H9 (cell line): ENCODE measurements around the gene SSUH2. TPM values are rescaled to one million over a fixed set of nuclear protein-coding genes. Genes with fewer than 3 reads are reported as not detected.

Experiments used
- DNase-seq: peaks from one replicate; pipeline ENCODE4 v3.0.0-alpha.2; 2017
- H2AFZ ChIP-seq: one replicate; pipeline ENCODE4 v1.6.1; 2013; ENCODE audit warnings: mild to moderate bottlenecking, low read length, control low read depth, moderate library complexity
- H2AK5ac ChIP-seq: 2 replicates; pipeline ENCODE4 v1.6.1; 2013; ENCODE audit warnings: low read length, control low read depth, mixed read lengths; ENCODE audit not compliant: insufficient read length
- H2BK120ac ChIP-seq: one replicate; pipeline ENCODE4 v1.6.1; 2013; ENCODE audit warnings: low read depth, mild to moderate bottlenecking, low read length, control low read depth, inconsistent platforms; ENCODE audit not compliant: poor library complexity, severe bottlenecking
- H2BK12ac ChIP-seq: 2 replicates; pipeline ENCODE4 v1.6.1; 2013; ENCODE audit warnings: low read length, control low read depth, mixed read lengths, low read depth; ENCODE audit not compliant: insufficient read length
- H2BK15ac ChIP-seq: 2 replicates; pipeline ENCODE4 v1.6.1; 2013; ENCODE audit warnings: low read depth, low read length, control low read depth
- H2BK20ac ChIP-seq: one replicate; pipeline ENCODE4 v1.6.1; 2013; ENCODE audit warnings: low read depth, mild to moderate bottlenecking, low read length, control low read depth, inconsistent platforms; ENCODE audit not compliant: poor library complexity, severe bottlenecking
- H2BK5ac ChIP-seq: 2 replicates; pipeline ENCODE4 v1.6.1; 2013; ENCODE audit warnings: low read length, control low read depth, mixed read lengths; ENCODE audit not compliant: insufficient read length
- H3K14ac ChIP-seq: 2 replicates; pipeline ENCODE4 v1.6.1; 2013; ENCODE audit warnings: low read length, control low read depth; ENCODE audit not compliant: insufficient read depth
- H3K18ac ChIP-seq: 2 replicates; pipeline ENCODE4 v1.6.1; 2013; ENCODE audit warnings: low read depth, mild to moderate bottlenecking, mixed read lengths, low read length, control low read depth; ENCODE audit not compliant: insufficient read length
- H3K23ac ChIP-seq: 2 replicates; pipeline ENCODE4 v1.6.1; 2013; ENCODE audit warnings: low read length, control low read depth, mixed read lengths, low read depth; ENCODE audit not compliant: insufficient read length
- H3K23me2 ChIP-seq: 2 replicates; pipeline ENCODE4 v1.6.1; 2013; ENCODE audit warnings: low read depth, mild to moderate bottlenecking, mixed read lengths, low read length, control low read depth; ENCODE audit not compliant: insufficient read length, poor library complexity, severe bottlenecking
- H3K27ac ChIP-seq: 2 replicates; pipeline ENCODE4 v1.5.1; 2013; ENCODE audit warnings: low read length, control low read depth, mixed read lengths, low read depth; ENCODE audit not compliant: insufficient read length
- H3K27me3 ChIP-seq: 2 replicates; pipeline ENCODE4 v1.6.1; 2013; ENCODE audit warnings: low read length, control low read depth, inconsistent platforms; ENCODE audit not compliant: insufficient read depth
- H3K4ac ChIP-seq: 2 replicates; pipeline ENCODE4 v1.6.1; 2013; ENCODE audit warnings: low read depth, mild to moderate bottlenecking, control low read depth, inconsistent platforms, low read length, moderate library complexity
- H3K4me1 ChIP-seq: 2 replicates; pipeline ENCODE4 v1.6.1; 2013; ENCODE audit warnings: low read length, control low read depth, inconsistent platforms; ENCODE audit not compliant: insufficient read depth
- H3K4me2 ChIP-seq: 2 replicates; pipeline ENCODE4 v1.6.1; 2013; ENCODE audit warnings: low read length, control low read depth, mixed read lengths; ENCODE audit not compliant: insufficient read length, insufficient read depth
- H3K56ac ChIP-seq: 2 replicates; pipeline ENCODE4 v1.6.1; 2013; ENCODE audit warnings: low read depth, mild to moderate bottlenecking, mixed read lengths, low read length, control low read depth; ENCODE audit not compliant: insufficient read length
- H3K79me1 ChIP-seq: 2 replicates; pipeline ENCODE4 v1.6.1; 2013; ENCODE audit warnings: low read depth, mild to moderate bottlenecking, moderate library complexity, low read length, control low read depth, inconsistent platforms; ENCODE audit not compliant: insufficient read depth, poor library complexity, severe bottlenecking
- H3K79me2 ChIP-seq: 2 replicates; pipeline ENCODE4 v1.6.1; 2013; ENCODE audit warnings: low read length, control low read depth, inconsistent platforms; ENCODE audit not compliant: insufficient read depth
- H3K9ac ChIP-seq: 2 replicates; pipeline ENCODE4 v1.6.1; 2013; ENCODE audit warnings: low read length, control low read depth, mixed read lengths; ENCODE audit not compliant: insufficient read length; ENCODE audit errors: extremely low read depth
- H3K9me3 ChIP-seq: one replicate; pipeline ENCODE4 v1.6.1; 2013; ENCODE audit warnings: low read depth, low read length, inconsistent platforms; ENCODE audit not compliant: control insufficient read depth
- H3T11ph ChIP-seq: one replicate; pipeline ENCODE4 v1.6.1; 2013; ENCODE audit warnings: mild to moderate bottlenecking, low read length, control low read depth, inconsistent platforms
- H4K20me1 ChIP-seq: one replicate; pipeline ENCODE4 v1.6.1; 2013; ENCODE audit not compliant: control insufficient read depth, insufficient read length, insufficient read depth
- H4K5ac ChIP-seq: 2 replicates; pipeline ENCODE4 v1.6.1; 2013; ENCODE audit warnings: low read depth, mild to moderate bottlenecking, mixed read lengths, low read length, control low read depth; ENCODE audit not compliant: insufficient read length
- H4K8ac ChIP-seq: replicated peaks from 2 replicates; pipeline ENCODE4 v1.6.1; 2013; ENCODE audit warnings: low read length, control low read depth, mixed read lengths, low read depth; ENCODE audit not compliant: insufficient read length
- H4K91ac ChIP-seq: 2 replicates; pipeline ENCODE4 v1.6.1; 2013; ENCODE audit warnings: low read depth, mild to moderate bottlenecking, moderate library complexity, mixed read lengths, low read length, control low read depth; ENCODE audit not compliant: insufficient read length
- H3K27ac Mint-ChIP-seq, 3 experiments: 2 replicates in 2 of 3; 3 replicates in 1 of 3; pipeline ENCODE4 v1.8.0; 2020 to 2021; ENCODE audit warnings: mixed read lengths in 3 of 3, mild to moderate bottlenecking in 1 of 3, moderate library complexity in 1 of 3
- H3K27me3 Mint-ChIP-seq: 2 replicates; pipeline ENCODE4 v1.8.0; 2021; ENCODE audit warnings: low read depth, mild to moderate bottlenecking, moderate library complexity, mixed read lengths
- H3K36me3 Mint-ChIP-seq, 3 experiments: 2 replicates in 2 of 3; 3 replicates in 1 of 3; pipeline ENCODE4 v1.8.0; 2020 to 2021; ENCODE audit warnings: low read depth in 3 of 3, mixed read lengths in 3 of 3; ENCODE audit not compliant: insufficient read depth in 1 of 3
- H3K4me1 Mint-ChIP-seq, 2 experiments: 2 replicates each; pipeline ENCODE4 v1.8.0; 2020; ENCODE audit warnings: mixed read lengths in 2 of 2
- H3K4me3 Mint-ChIP-seq, 2 experiments: 2 replicates in 1 of 2; 3 replicates in 1 of 2; pipeline ENCODE4 v1.8.0; 2020 to 2021; ENCODE audit warnings: mild to moderate bottlenecking in 2 of 2, mixed read lengths in 2 of 2, moderate library complexity in 1 of 2
- H3K9me3 Mint-ChIP-seq, 2 experiments: 2 replicates in 1 of 2; 3 replicates in 1 of 2; pipeline ENCODE4 v1.8.0; 2020; ENCODE audit warnings: mild to moderate bottlenecking in 2 of 2, mixed read lengths in 2 of 2, moderate library complexity in 1 of 2
- WGBS: extraction: QIAGEN DNeasy Blood & Tissue Kit; methylation state at CpG from one replicate; pipeline ENCODE4 v1.1.7; 2013; ENCODE audit warnings: missing lambda C conversion rate, low lambda C conversion rate, mixed read lengths; ENCODE audit not compliant: insufficient read length; ENCODE audit errors: extremely low coverage; 5-methylcytosine and 5-hydroxymethylcytosine counted together
- total RNA-seq: library from RNA; stranded (reverse); gene quantifications from 2 replicates; pipeline ENCODE4 v1.2.1, GENCODE V29; 2021
- TF ChIP-seq, protein P1 (sequence below): fragments of 200-600 bp; sonication (generic); conservative IDR thresholded peaks from 3 replicates; pipeline ENCODE4 v1.8.0; 2021; ENCODE audit warnings: antibody characterized with exemption, mild to moderate bottlenecking

Gene SSUH2
- total RNA-seq, 1 experiment from 2014 or later = 0.61 TPM

DNA sequence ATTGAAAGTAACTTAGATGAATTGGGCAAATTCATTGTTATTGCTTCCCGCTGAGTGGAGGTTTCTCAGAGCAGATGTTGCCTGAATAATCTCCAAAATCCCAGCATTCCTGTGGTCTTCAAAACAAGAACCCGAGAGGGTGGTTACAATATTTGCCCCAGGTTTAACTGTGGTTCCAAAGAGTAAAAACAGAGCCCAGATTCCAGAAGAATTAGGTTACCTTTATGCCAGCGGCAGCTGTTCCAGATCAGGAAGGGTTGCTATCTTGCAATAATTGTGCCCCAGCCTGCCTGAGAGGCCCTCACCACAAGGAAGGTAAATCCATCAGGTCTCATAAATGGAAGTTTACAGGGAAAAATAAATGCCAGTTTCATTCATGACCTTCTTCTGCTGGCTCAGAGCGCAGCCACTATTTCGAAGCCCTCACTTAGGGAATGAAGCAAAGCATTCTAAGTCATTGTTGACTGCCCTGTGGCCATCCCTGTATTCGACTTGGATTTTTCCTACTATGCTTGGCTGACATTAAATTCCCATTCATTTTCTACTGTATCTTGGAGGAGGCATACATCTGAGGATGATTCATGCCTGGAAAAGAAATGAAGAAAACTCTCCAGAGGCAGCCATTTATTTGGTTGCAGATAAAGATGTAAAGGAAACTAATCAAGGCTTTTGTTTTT is 54.6 kb downstream of the SSUH2 start:
- no peaks in the 10 kb centered on the region for H3K27me3 ChIP-seq
- no CpG with 5 or more reads among the region's 6 CpGs for WGBS
- H3K14ac ChIP-seq = no peak overlapping the region
- no peaks in the 10 kb centered on the region for H3K4me1 ChIP-seq
- no peak overlapping the region for H3K9ac ChIP-seq
- no peaks in the 10 kb centered on the region; the same call in 1 of the 2 replicates for H3K27me3 Mint-ChIP-seq
- H3K79me2 ChIP-seq = no peaks in the 10 kb centered on the region
- H2AK5ac ChIP-seq = no peak overlapping the region
- H3K23ac ChIP-seq = no peak overlapping the region
- no peak overlapping the region for H3K4ac ChIP-seq
- H2BK5ac ChIP-seq = no peak overlapping the region
- no peak overlapping the region for H2BK20ac ChIP-seq
- no peak overlapping the region for H2BK12ac ChIP-seq
- TF ChIP-seq, protein P1, sequence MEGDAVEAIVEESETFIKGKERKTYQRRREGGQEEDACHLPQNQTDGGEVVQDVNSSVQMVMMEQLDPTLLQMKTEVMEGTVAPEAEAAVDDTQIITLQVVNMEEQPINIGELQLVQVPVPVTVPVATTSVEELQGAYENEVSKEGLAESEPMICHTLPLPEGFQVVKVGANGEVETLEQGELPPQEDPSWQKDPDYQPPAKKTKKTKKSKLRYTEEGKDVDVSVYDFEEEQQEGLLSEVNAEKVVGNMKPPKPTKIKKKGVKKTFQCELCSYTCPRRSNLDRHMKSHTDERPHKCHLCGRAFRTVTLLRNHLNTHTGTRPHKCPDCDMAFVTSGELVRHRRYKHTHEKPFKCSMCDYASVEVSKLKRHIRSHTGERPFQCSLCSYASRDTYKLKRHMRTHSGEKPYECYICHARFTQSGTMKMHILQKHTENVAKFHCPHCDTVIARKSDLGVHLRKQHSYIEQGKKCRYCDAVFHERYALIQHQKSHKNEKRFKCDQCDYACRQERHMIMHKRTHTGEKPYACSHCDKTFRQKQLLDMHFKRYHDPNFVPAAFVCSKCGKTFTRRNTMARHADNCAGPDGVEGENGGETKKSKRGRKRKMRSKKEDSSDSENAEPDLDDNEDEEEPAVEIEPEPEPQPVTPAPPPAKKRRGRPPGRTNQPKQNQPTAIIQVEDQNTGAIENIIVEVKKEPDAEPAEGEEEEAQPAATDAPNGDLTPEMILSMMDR = no peak
- no peak for DNase-seq
- H2BK15ac ChIP-seq = no peak overlapping the region
- no peak overlapping the region for H3K56ac ChIP-seq
- no peak overlapping the region for H3K4me2 ChIP-seq
- H4K5ac ChIP-seq = no peak overlapping the region
- H3K9me3 Mint-ChIP-seq = no peaks in the 10 kb centered on the region
- no peaks in the 10 kb centered on the region for H3K36me3 Mint-ChIP-seq
- no peaks in the 10 kb centered on the region for H3K23me2 ChIP-seq
- H3K9me3 ChIP-seq = no peaks in the 10 kb centered on the region
- H3K4me3 Mint-ChIP-seq = no peak overlapping the region
- no peak overlapping the region for H4K8ac ChIP-seq
- no peaks in the 10 kb centered on the region for H4K20me1 ChIP-seq
- H3K79me1 ChIP-seq = no peaks in the 10 kb centered on the region
- H3K18ac ChIP-seq = no peak overlapping the region
- H2AFZ ChIP-seq = no peak overlapping the region
- H3K4me1 Mint-ChIP-seq = peaks cover 3 to 9% of the 10 kb centered on the region in 2 experiments; a peak in 3 of 4 replicates
- no peak overlapping the region for H3K27ac ChIP-seq
- no peak overlapping the region for H2BK120ac ChIP-seq
- no peak overlapping the region for H3K27ac Mint-ChIP-seq
- no peak overlapping the region for H3T11ph ChIP-seq
- no peak overlapping the region for H4K91ac ChIP-seq
